Measurements from ENCODE around the gene RBM15. TPM values are rescaled to one million over a fixed set of nuclear protein-coding genes. Genes with fewer than 3 reads are reported as not detected.
A peak's percentile ranks its signal among the peaks of the same experiment; 100 is the strongest.

RBM15 gene
- total and polyA plus RNA-seq, 2 of the 4 experiments (the other 2 are of a cell fraction), result 6.3 to 31.7 TPM

GRCh38 chr1:110390692-110391245, 51.6 kb downstream of the RBM15 start, which contains the start of gene SLC16A4:
SLC16A4 (minus strand) TSS chr1:110391026; CDS start chr1:110389323, 1,703 bp downstream.
- Histone ChIP-seq H3K9ac (ENCODE audit: low read depth, low read length) (peak within 1 kb of the TSS; percentile 51), H3K14ac (replicated peaks; ENCODE audit: low read depth, low read length) (peak within 1 kb of the TSS; percentile 62), H3K18ac (ENCODE audit: low read depth, low read length) (peak within 1 kb of the TSS; percentile 39), H4K20me1 (ENCODE audit: insufficient read depth, low read length) (peaks cover 3% of the 10 kb centered on the region; the same call in 1 of the 2 replicates), H2AFZ (replicated peaks; ENCODE audit: low read length, poor library complexity) (peak within 1 kb of the TSS; percentile 73), H4K5ac (ENCODE audit: low read depth, low read length) (peak within 1 kb of the TSS; percentile 27; the same call in 1 of the 2 replicates), H2BK20ac (ENCODE audit: low read depth, low read length) (peak within 1 kb of the TSS; percentile 43), H3K56ac (ENCODE audit: extremely low read depth, insufficient read depth, low read length) (peak within 1 kb of the TSS; percentile 87), H2BK120ac (ENCODE audit: low read depth, low read length) (peak within 1 kb of the TSS; percentile 81), H3K79me1 (ENCODE audit: low read depth in 1 of 2, low read length in 2 of 2) (peaks cover 0 to 30% of the 10 kb centered on the region in 2 experiments), H4K91ac (ENCODE audit: insufficient read depth, low read depth, low read length) (peak within 1 kb of the TSS; percentile 82), H3K27ac (ENCODE audit: insufficient read depth, low read length) (peak within 1 kb of the TSS; percentile 72), H3K4ac (ENCODE audit: low read depth, low read length) (peak within 1 kb of the TSS; percentile 84), H3K36me3 (ENCODE audit: control insufficient read depth, insufficient read depth, low read length) (no peaks in the 10 kb centered on the region), H3K4me1 (ENCODE audit: control insufficient read depth, insufficient read depth, low read length) (peaks cover 19% of the 10 kb centered on the region), H3K9me1 (ENCODE audit: insufficient read depth, low read length) (peaks cover 2% of the 10 kb centered on the region), H2AK5ac (ENCODE audit: low read depth, low read length) (peak within 1 kb of the TSS; percentile 82; the same call in 1 of the 2 replicates), H3K4me3 (ENCODE audit: insufficient read depth, low read depth, low read length) (peak within 1 kb of the TSS; percentile 43), H3K9me3 (ENCODE audit: control insufficient read depth, insufficient read depth, low read length) (no peaks in the 10 kb centered on the region), H2AK9ac (replicated peaks; ENCODE audit: low read depth, low read length, poor library complexity) (peak within 1 kb of the TSS; percentile 87), H3K23ac (ENCODE audit: low read depth, low read length) (peak within 1 kb of the TSS; percentile 54), H4K8ac (ENCODE audit: low read depth in 2 of 2, low read length in 2 of 2) (peak within 1 kb of the TSS; percentile 71 to 73), H3K4me2 (ENCODE audit: low read depth, low read length) (peak within 1 kb of the TSS; percentile 79), H3K27me3 (ENCODE audit: control insufficient read depth, insufficient read depth, low read length) (no peaks in the 10 kb centered on the region), H2BK5ac (ENCODE audit: low read depth, low read length, poor library complexity, severe bottlenecking) (peak within 1 kb of the TSS; percentile 84), H2BK15ac (ENCODE audit: low read depth, low read length) (peak within 1 kb of the TSS; percentile 68)
- ChIA-PET POLR2A (ENCODE audit: unreplicated experiment) (interaction anchor here (0.6 kb wide), 1 partner anchor 10 kb away, joined by 4 read pairs; no protein-coding TSS in a partner anchor), CTCF (interaction anchor here (0.7 to 1.4 kb wide), 2 partner anchors 22 to 50 kb away, joined by 3 read pairs; no protein-coding TSS in a partner anchor)
- peak; percentile 81 for DNase-seq
- ATAC-seq (ENCODE audit: low read depth), result peak; percentile 51
- WGBS, 2 experiments (ENCODE audit: extremely low coverage in 2 of 2, insufficient read length in 1 of 2), result no CpG with 5 or more reads among the region's 8 CpGs
- in situ Hi-C loops (cut with MboI; ENCODE audit: low sequenced_read_pairs), result no loop called here
- TSS peak; percentile 51 for BruUV-seq (replicated peaks)
- peak; percentile 31; the same call in 1 of the 2 replicates for TF ChIP-seq POLR2A (IDR thresholded peaks at IDR 0.05; ENCODE audit: low read depth, low read length)
- TF ChIP-seq RFX5 (IDR thresholded peaks at IDR 0.05; ENCODE audit: low read depth, low read length), result no peak
- dilution Hi-C loops (cut with HindIII; ENCODE audit: low sequenced_read_pairs, unreplicated experiment), result no loop called here
- intact Hi-C loops (cut with micrococcal nuclease), result loop anchor here (2.0 kb wide), 1 partner anchor 52 kb away; the partner anchor contains the start of gene RBM15

All from IMR-90 (cell line).